HEK293 (cell line): ENCODE measurements around the gene MBLAC1.

Source experiments
- CTCF ChIA-PET: fragments of 350-600 bp; formaldehyde crosslinking; extraction: SDS; loops from one replicate; lab custom pipeline; 2021; ENCODE audit warnings: antibody characterized with exemption; lab: Yijun Ruan, JAX
- POLR2A ChIA-PET: fragments of 300-600 bp; formaldehyde crosslinking; extraction: SDS; loops from one replicate; lab custom pipeline; 2020; ENCODE audit warnings: antibody characterized with exemption, inconsistent platforms; lab: Yijun Ruan, JAX
- H3K27ac ChIP-seq: fragments of 200-500 bp; sonication (Bioruptor generic); 2 replicates; pipeline ENCODE4 v1.5.1; 2014; ENCODE audit warnings: low read depth, low read length, control low read depth, inconsistent platforms; ENCODE audit errors: extremely low read depth
- H3K36me3 ChIP-seq, 2 experiments: fragments of 200-500 bp in 1 of 2; sonication (Bioruptor generic) in 1 of 2; 1 replicate in 1 of 2; 2 replicates in 1 of 2; pipeline ENCODE4 v1.5.1; 2014 to 2017; ENCODE audit warnings: inconsistent platforms in 2 of 2, low read length in 2 of 2; ENCODE audit not compliant: control insufficient read depth in 2 of 2, insufficient read depth in 1 of 2
- H3K4me1 ChIP-seq: fragments of 200-500 bp; sonication (Bioruptor generic); 2 replicates; pipeline ENCODE4 v1.5.1; 2014; ENCODE audit warnings: mild to moderate bottlenecking, low read length, inconsistent platforms; ENCODE audit not compliant: control insufficient read depth, insufficient read depth
- H3K4me3 ChIP-seq: 2 replicates; pipeline ENCODE4 v1.5.1; 2011; ENCODE audit warnings: low read depth, mild to moderate bottlenecking, control low read depth, low read length, moderate library complexity
- H3K9me3 ChIP-seq: fragments of 200-500 bp; sonication (Bioruptor generic); 2 replicates; pipeline ENCODE4 v1.5.1; 2014; ENCODE audit warnings: low read depth, low read length, inconsistent platforms; ENCODE audit not compliant: control insufficient read depth, insufficient read depth
- KLF1 ChIP-seq: fragments of 450-650 bp; formaldehyde crosslinking; IDR thresholded peaks from 2 replicates; pipeline ENCODE4 v1.5.1; 2016; ENCODE audit warnings: missing biosample characterization, missing genetic modification characterization
- KLF10 ChIP-seq: fragments of 450-650 bp; IDR thresholded peaks from 2 replicates; pipeline ENCODE4 v1.5.1; 2018; ENCODE audit warnings: missing biosample characterization, mild to moderate bottlenecking, missing genetic modification characterization
- KLF7 ChIP-seq: fragments of 450-650 bp; formaldehyde crosslinking; IDR thresholded peaks from 2 replicates; pipeline ENCODE4 v1.5.1; 2016; ENCODE audit warnings: missing biosample characterization, missing genetic modification characterization, borderline replicate concordance
- KLF8 ChIP-seq: fragments of 450-650 bp; formaldehyde crosslinking; IDR thresholded peaks from 2 replicates; pipeline ENCODE4 v1.5.1; 2016; ENCODE audit warnings: missing biosample characterization, missing genetic modification characterization
- OSR2 ChIP-seq: fragments of 450-650 bp; formaldehyde crosslinking; IDR thresholded peaks from 2 replicates; pipeline ENCODE4 v1.5.1; 2016; ENCODE audit warnings: missing biosample characterization, missing genetic modification characterization
- PRDM6 ChIP-seq: fragments of 450-650 bp; formaldehyde crosslinking; IDR thresholded peaks from 2 replicates; pipeline ENCODE4 v1.5.1; 2017; ENCODE audit warnings: missing biosample characterization, missing genetic modification characterization
- TCF7L2 ChIP-seq: IDR thresholded peaks from 2 replicates; pipeline ENCODE4 v1.6.1; 2011; ENCODE audit warnings: low read depth, mild to moderate bottlenecking, inconsistent platforms, low read length, moderate library complexity, borderline replicate concordance
- ZBTB48 ChIP-seq: fragments of 450-650 bp; formaldehyde crosslinking; IDR thresholded peaks from 2 replicates; pipeline ENCODE4 v1.5.1; 2016; ENCODE audit warnings: missing biosample characterization, missing genetic modification characterization
- ZFP3 ChIP-seq: fragments of 450-650 bp; formaldehyde crosslinking; IDR thresholded peaks from 2 replicates; pipeline ENCODE4 v1.5.1; 2016; ENCODE audit warnings: low read depth, missing biosample characterization, missing genetic modification characterization
- ZNF24 ChIP-seq: fragments of 450-650 bp; formaldehyde crosslinking; IDR thresholded peaks from 2 replicates; pipeline ENCODE4 v1.5.1; 2016; ENCODE audit warnings: missing biosample characterization, missing genetic modification characterization
- ZNF391 ChIP-seq: fragments of 450-650 bp; formaldehyde crosslinking; IDR thresholded peaks from 2 replicates; pipeline ENCODE4 v1.5.1; 2016; ENCODE audit warnings: low read depth, missing biosample characterization, missing genetic modification characterization, borderline replicate concordance
- ZNF530 ChIP-seq: fragments of 450-650 bp; formaldehyde crosslinking; IDR thresholded peaks from 2 replicates; pipeline ENCODE4 v1.5.1; 2016; ENCODE audit warnings: low read depth, missing biosample characterization, missing genetic modification characterization
- ZNF580 ChIP-seq: fragments of 450-650 bp; formaldehyde crosslinking; IDR thresholded peaks from 2 replicates; pipeline ENCODE4 v1.5.1; 2016; ENCODE audit warnings: missing biosample characterization, missing genetic modification characterization
- ZNF585B ChIP-seq: fragments of 450-650 bp; formaldehyde crosslinking; IDR thresholded peaks from 2 replicates; pipeline ENCODE4 v1.5.1; 2016; ENCODE audit warnings: missing biosample characterization, missing genetic modification characterization
- TF ChIP-seq, protein P1 (sequence below): fragments of 450-650 bp; formaldehyde crosslinking; IDR thresholded peaks from 2 replicates; pipeline ENCODE4 v1.5.1; 2016; ENCODE audit warnings: missing biosample characterization, missing genetic modification characterization
- TF ChIP-seq, protein P2 (sequence below): fragments of 450-650 bp; formaldehyde crosslinking; IDR thresholded peaks from 2 replicates; pipeline ENCODE4 v1.5.1; 2016; ENCODE audit warnings: missing biosample characterization, missing genetic modification characterization
- TF ChIP-seq, protein P3 (sequence below): fragments of 450-650 bp; formaldehyde crosslinking; IDR thresholded peaks from 2 replicates; pipeline ENCODE4 v1.5.1; 2016; ENCODE audit warnings: missing biosample characterization, missing genetic modification characterization
- TF ChIP-seq, protein P4 (sequence below): fragments of 450-650 bp; formaldehyde crosslinking; conservative IDR thresholded peaks from 2 replicates; pipeline ENCODE4 v1.5.1; 2016; ENCODE audit warnings: low read depth, missing biosample characterization, missing genetic modification characterization

The MBLAC1 gene

GRCh38 chr7:100118388-100119071, 8.2 kb upstream of the MBLAC1 start:
- POLR2A ChIA-PET: no interaction called here
- Histone ChIP-seq H3K4me1 (peaks cover 3% of the 10 kb centered on the region; the same call in 1 of the 2 replicates), H3K36me3 (peaks cover 0 to 14% of the 10 kb centered on the region in 2 experiments; a peak in 2 of 3 replicates), H3K9me3 (no peaks in the 10 kb centered on the region), H3K27ac (peak overlapping the region; percentile 87), H3K4me3 (peak overlapping the region; percentile 90)
- CTCF ChIA-PET: interaction anchor here (1.4 kb wide), 1 partner anchor 14 kb away, joined by 3 read pairs; no protein-coding TSS in a partner anchor
- TF ChIP-seq ZBTB48 (tag by site-specific recombination): 0 out of 2 replicates have a peak, but pooled peaks have one; percentile 78
- TF ChIP-seq, protein P1, sequence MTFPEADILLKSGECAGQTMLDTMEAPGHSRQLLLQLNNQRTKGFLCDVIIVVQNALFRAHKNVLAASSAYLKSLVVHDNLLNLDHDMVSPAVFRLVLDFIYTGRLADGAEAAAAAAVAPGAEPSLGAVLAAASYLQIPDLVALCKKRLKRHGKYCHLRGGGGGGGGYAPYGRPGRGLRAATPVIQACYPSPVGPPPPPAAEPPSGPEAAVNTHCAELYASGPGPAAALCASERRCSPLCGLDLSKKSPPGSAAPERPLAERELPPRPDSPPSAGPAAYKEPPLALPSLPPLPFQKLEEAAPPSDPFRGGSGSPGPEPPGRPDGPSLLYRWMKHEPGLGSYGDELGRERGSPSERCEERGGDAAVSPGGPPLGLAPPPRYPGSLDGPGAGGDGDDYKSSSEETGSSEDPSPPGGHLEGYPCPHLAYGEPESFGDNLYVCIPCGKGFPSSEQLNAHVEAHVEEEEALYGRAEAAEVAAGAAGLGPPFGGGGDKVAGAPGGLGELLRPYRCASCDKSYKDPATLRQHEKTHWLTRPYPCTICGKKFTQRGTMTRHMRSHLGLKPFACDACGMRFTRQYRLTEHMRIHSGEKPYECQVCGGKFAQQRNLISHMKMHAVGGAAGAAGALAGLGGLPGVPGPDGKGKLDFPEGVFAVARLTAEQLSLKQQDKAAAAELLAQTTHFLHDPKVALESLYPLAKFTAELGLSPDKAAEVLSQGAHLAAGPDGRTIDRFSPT: peak; percentile 55; the same call in 1 of the 2 replicates
- TF ChIP-seq, protein P2, sequence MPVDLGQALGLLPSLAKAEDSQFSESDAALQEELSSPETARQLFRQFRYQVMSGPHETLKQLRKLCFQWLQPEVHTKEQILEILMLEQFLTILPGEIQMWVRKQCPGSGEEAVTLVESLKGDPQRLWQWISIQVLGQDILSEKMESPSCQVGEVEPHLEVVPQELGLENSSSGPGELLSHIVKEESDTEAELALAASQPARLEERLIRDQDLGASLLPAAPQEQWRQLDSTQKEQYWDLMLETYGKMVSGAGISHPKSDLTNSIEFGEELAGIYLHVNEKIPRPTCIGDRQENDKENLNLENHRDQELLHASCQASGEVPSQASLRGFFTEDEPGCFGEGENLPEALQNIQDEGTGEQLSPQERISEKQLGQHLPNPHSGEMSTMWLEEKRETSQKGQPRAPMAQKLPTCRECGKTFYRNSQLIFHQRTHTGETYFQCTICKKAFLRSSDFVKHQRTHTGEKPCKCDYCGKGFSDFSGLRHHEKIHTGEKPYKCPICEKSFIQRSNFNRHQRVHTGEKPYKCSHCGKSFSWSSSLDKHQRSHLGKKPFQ (tag by site-specific recombination): peak; percentile 39; the same call in 1 of the 2 replicates
- TF ChIP-seq, protein P3, sequence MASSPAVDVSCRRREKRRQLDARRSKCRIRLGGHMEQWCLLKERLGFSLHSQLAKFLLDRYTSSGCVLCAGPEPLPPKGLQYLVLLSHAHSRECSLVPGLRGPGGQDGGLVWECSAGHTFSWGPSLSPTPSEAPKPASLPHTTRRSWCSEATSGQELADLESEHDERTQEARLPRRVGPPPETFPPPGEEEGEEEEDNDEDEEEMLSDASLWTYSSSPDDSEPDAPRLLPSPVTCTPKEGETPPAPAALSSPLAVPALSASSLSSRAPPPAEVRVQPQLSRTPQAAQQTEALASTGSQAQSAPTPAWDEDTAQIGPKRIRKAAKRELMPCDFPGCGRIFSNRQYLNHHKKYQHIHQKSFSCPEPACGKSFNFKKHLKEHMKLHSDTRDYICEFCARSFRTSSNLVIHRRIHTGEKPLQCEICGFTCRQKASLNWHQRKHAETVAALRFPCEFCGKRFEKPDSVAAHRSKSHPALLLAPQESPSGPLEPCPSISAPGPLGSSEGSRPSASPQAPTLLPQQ (tag by site-specific recombination): peak; percentile 67; the same call in 1 of the 2 replicates
- TF ChIP-seq KLF10: no peak
- TF ChIP-seq TCF7L2: no peak
- peak; percentile 100 for TF ChIP-seq ZFP3 (tag by site-specific recombination)
- TF ChIP-seq KLF1: no peak
- TF ChIP-seq ZNF580: 0 out of 2 replicates have a peak, but pooled peaks have one; percentile 50

GRCh38 chr7:100119072-100119969, 7.4 kb upstream of the MBLAC1 start, which contains the start of the genes CNPY4 and TAF6:
TSS of gene CNPY4 (plus strand) at chr7:100119634. CDS start at chr7:100119745, 111 bp downstream.
TSS of gene TAF6 (minus strand) at chr7:100119358. CDS start at chr7:100114209, 5,149 bp downstream.
- Histone ChIP-seq H3K27ac (peak within 1 kb of the TSS; percentile 87), H3K4me1 (peaks cover 3% of the 10 kb centered on the region; the same call in 1 of the 2 replicates), H3K4me3 (peak within 1 kb of the TSS; percentile 90), H3K36me3 (peaks cover 0 to 8% of the 10 kb centered on the region in 2 experiments; a peak in 2 of 3 replicates), H3K9me3 (no peaks in the 10 kb centered on the region)
- ChIA-PET CTCF (no interaction called here), POLR2A (interaction anchor here (1.1 to 8.4 kb wide), 2 partner anchors 18 to 29 kb away, joined by 3 to 81 read pairs; partner anchors contain the start of genes AP4M1, LAMTOR4 and MCM7)
- TF ChIP-seq, protein P3 (tag by site-specific recombination): peak; percentile 99
- TF ChIP-seq, protein P4, sequence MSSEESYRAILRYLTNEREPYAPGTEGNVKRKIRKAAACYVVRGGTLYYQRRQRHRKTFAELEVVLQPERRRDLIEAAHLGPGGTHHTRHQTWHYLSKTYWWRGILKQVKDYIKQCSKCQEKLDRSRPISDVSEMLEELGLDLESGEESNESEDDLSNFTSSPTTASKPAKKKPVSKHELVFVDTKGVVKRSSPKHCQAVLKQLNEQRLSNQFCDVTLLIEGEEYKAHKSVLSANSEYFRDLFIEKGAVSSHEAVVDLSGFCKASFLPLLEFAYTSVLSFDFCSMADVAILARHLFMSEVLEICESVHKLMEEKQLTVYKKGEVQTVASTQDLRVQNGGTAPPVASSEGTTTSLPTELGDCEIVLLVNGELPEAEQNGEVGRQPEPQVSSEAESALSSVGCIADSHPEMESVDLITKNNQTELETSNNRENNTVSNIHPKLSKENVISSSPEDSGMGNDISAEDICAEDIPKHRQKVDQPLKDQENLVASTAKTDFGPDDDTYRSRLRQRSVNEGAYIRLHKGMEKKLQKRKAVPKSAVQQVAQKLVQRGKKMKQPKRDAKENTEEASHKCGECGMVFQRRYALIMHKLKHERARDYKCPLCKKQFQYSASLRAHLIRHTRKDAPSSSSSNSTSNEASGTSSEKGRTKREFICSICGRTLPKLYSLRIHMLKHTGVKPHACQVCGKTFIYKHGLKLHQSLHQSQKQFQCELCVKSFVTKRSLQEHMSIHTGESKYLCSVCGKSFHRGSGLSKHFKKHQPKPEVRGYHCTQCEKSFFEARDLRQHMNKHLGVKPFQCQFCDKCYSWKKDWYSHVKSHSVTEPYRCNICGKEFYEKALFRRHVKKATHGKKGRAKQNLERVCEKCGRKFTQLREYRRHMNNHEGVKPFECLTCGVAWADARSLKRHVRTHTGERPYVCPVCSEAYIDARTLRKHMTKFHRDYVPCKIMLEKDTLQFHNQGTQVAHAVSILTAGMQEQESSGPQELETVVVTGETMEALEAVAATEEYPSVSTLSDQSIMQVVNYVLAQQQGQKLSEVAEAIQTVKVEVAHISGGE: peak; percentile 45
- TF ChIP-seq ZNF530: no peak
- peak; percentile 69; the same call in 1 of the 2 replicates for TF ChIP-seq ZNF391 (tag by site-specific recombination)
- TF ChIP-seq ZNF585B (tag by site-specific recombination): no peak
- TF ChIP-seq OSR2 (tag by site-specific recombination): 0 out of 2 replicates have a peak, but pooled peaks have one; percentile 26
- TF ChIP-seq PRDM6 (tag by site-specific recombination): no peak
- peak; percentile 80; the same call in 1 of the 2 replicates for TF ChIP-seq KLF7
- no peak for TF ChIP-seq ZNF24 (tag by site-specific recombination)
- TF ChIP-seq KLF8: peak; percentile 93
